ENCODE measurements around the gene ZFAND5. TPM values are rescaled to one million over a fixed set of nuclear protein-coding genes. Genes with fewer than 3 reads are reported as not detected.

The ZFAND5 gene
- total RNA-seq, 3 donors from 2014 or later: 147 to 181 (median 152) TPM

DNA sequence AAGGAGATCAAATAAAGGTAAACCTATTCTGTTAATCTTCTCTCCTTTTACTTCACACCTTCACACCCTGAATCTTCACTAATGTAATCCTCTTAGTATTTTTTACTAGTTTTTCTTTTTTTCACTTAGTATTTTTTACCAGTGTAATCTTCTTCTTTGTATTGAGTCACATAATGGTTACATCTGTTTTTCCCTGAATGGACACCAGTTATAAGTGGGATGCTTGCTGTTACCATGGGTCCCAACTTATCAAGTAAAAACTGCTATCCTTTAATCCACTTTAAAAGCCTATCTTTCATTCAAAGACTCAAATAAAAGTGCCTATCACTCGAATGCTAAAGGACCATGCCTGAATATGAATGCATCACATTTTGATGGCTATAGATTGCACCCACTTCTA, 15.1 kb downstream of the ZFAND5 start:
- no peak for ATAC-seq
- TF ChIP-seq, protein P1, sequence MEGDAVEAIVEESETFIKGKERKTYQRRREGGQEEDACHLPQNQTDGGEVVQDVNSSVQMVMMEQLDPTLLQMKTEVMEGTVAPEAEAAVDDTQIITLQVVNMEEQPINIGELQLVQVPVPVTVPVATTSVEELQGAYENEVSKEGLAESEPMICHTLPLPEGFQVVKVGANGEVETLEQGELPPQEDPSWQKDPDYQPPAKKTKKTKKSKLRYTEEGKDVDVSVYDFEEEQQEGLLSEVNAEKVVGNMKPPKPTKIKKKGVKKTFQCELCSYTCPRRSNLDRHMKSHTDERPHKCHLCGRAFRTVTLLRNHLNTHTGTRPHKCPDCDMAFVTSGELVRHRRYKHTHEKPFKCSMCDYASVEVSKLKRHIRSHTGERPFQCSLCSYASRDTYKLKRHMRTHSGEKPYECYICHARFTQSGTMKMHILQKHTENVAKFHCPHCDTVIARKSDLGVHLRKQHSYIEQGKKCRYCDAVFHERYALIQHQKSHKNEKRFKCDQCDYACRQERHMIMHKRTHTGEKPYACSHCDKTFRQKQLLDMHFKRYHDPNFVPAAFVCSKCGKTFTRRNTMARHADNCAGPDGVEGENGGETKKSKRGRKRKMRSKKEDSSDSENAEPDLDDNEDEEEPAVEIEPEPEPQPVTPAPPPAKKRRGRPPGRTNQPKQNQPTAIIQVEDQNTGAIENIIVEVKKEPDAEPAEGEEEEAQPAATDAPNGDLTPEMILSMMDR (IDR thresholded peaks at IDR 0.05): no peak
- peaks cover 19% of the 10 kb centered on the region for H3K4me1 ChIP-seq (ENCODE audit: low read depth)
- H3K36me3 ChIP-seq (ENCODE audit: low read depth): no peaks in the 10 kb centered on the region
- H3K4me3 ChIP-seq: no peak overlapping the region
- intact Hi-C loops (cut with DNase I, micrococcal nuclease): no loop called here
- DNase-seq: no peak
- H3K9me3 ChIP-seq: no peaks in the 10 kb centered on the region

DNA sequence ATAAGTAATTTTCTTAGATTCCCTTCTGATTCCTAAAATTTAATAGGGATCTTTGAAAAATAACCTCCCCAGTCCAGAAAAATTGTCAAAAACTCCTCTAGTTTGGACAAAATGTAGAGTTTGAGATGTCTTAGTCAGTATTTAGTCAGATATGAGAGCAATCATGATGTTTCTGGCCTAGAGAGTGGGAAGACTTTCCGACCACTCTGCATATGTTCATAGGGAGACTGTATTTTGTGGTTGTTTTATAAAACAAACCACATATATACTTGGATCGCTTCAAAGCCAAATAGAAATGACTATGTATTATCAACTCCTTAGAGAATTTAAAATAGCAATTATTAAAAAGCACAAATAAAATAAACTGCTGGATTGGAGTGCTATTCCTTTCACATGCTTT, 15.8 kb downstream of the ZFAND5 start:
- TF ChIP-seq, protein P1 (IDR thresholded peaks at IDR 0.05): no peak
- ATAC-seq (no peak), DNase-seq (no peak)
- Histone ChIP-seq H3K36me3 (ENCODE audit: low read depth) (no peaks in the 10 kb centered on the region), H3K4me3 (no peak overlapping the region), H3K9me3 (no peaks in the 10 kb centered on the region), H3K4me1 (ENCODE audit: low read depth) (peaks cover 14% of the 10 kb centered on the region)
- intact Hi-C loops (cut with DNase I, micrococcal nuclease): no loop called here

DNA sequence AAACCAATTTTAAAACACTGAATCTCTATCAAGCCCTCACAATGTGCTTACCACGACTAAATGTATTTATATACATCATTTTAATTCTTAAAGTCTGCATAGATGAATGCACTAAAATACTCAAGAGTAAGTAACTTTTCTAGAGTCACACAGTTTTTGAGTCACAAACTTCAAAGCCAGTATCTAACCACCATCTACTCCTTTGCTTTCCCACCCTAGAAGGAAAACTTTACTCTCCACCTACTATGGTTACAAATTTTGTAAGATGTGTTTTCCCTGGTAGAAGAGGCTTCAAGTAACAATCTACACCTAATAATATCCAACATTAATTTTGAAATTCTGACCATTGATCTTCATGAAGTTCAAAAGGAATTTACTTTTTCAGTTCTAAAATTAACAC, 18.7 kb downstream of the ZFAND5 start:
- TF ChIP-seq, protein P1 (IDR thresholded peaks at IDR 0.05): no peak
- no peak for ATAC-seq
- H3K4me1 ChIP-seq (ENCODE audit: low read depth): no peaks in the 10 kb centered on the region
- intact Hi-C loops (cut with DNase I, micrococcal nuclease): no loop called here
- no peak for DNase-seq
- H3K36me3 ChIP-seq (ENCODE audit: low read depth): no peaks in the 10 kb centered on the region
- H3K4me3 ChIP-seq: no peak overlapping the region
- no peaks in the 10 kb centered on the region for H3K9me3 ChIP-seq

DNA sequence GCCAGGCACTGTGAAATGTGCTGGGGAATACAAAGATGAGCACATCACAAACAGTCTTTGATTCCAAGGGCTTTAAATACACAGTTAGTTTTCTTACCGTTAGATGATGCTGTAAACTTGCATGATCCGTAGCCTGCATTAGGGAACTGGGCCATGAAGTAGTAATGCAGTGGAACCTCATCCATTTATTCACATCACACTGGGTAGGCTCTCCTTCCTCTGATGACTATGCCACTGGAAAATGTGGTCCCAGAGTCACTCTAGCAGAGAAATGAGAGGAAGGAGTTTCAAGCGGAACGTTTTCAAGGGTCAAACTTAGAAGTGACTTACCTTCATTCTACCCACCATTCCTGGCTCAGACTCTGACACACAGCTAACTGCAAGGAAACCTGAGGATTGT, 26.4 kb downstream of the ZFAND5 start:
- Histone ChIP-seq H3K36me3 (ENCODE audit: low read depth) (no peaks in the 10 kb centered on the region), H3K9me3 (no peaks in the 10 kb centered on the region), H3K4me3 (no peak overlapping the region), H3K4me1 (ENCODE audit: low read depth) (no peaks in the 10 kb centered on the region)
- TF ChIP-seq, protein P1 (IDR thresholded peaks at IDR 0.05): no peak
- no peak for DNase-seq
- no peak for ATAC-seq
- intact Hi-C loops (cut with DNase I, micrococcal nuclease): no loop called here

DNA sequence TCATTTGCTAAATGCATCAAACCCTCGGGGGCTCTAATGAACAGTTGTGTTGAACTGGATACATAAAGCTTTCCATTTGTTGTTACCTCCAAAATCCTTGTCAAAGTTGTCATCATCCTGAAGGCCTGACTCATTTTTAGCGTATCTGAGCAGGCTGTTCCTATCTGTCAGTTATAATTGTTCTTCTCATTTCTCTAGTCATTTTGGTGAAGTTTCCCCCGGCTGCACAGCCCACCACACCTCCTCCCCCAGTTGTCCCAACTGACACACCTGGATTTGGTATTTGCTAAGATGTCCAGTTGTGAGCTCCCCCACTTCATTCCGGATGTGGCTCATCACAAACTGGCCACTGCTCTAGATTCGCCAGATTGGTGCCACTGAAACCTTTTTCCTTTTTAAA, 27.7 kb downstream of the ZFAND5 start:
- Histone ChIP-seq H3K4me1 (ENCODE audit: low read depth) (no peaks in the 10 kb centered on the region), H3K4me3 (no peak overlapping the region), H3K36me3 (ENCODE audit: low read depth) (no peaks in the 10 kb centered on the region), H3K9me3 (no peaks in the 10 kb centered on the region)
- ATAC-seq (no peak), DNase-seq (no peak)
- TF ChIP-seq, protein P1 (IDR thresholded peaks at IDR 0.05): no peak
- intact Hi-C loops (cut with DNase I, micrococcal nuclease): no loop called here

DNA sequence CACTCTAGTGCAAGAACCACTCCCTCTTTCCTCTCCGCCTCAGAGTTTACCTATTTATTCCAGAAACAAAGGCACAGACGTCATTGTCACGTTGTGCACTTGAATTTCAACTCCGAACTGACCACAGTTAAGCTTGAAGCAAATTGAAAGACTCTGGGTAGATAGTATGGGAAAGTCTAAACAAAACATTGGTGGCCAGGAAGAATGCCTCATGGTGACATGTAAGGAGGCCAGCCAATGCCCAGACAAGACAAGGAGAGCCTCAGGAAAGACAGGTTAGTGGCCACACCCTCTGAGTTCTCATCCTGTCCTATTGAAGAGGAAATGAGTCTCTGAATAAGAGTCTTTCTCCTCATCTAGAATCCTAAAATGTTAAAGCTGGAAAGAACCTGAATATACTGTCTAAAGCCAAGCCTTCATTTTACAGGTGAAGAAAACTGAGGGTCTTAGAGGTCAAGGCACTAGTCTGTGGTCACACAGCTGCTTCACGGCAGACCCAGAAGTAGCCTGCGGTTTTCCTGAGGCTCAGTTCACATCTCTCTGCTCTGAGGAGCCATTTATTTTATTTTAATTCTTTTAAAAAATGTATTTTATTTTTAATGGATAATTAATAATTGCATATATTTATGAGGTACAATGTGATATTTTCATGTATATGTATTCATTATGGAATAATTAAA, 30.2 kb downstream of the ZFAND5 start:
- TF ChIP-seq, protein P1 (IDR thresholded peaks at IDR 0.05): no peak
- no peak overlapping the region for H3K4me3 ChIP-seq
- no peaks in the 10 kb centered on the region for H3K4me1 ChIP-seq (ENCODE audit: low read depth)
- DNase-seq (no peak), ATAC-seq (no peak)
- intact Hi-C loops (cut with DNase I, micrococcal nuclease): no loop called here
- H3K36me3 ChIP-seq (ENCODE audit: low read depth): no peaks in the 10 kb centered on the region
- no peaks in the 10 kb centered on the region for H3K9me3 ChIP-seq
